Activated CD4-positive, CD25-positive, alpha-beta regulatory T cell treated with anti-CD3 and anti-CD28 coated beads, Interleukin-2, amount 50 U/mL, for 72 hours (primary cell): ENCODE data around the gene RAP1B.
A peak's percentile ranks its signal among the peaks of the same experiment; 100 is the strongest.
"Not testable (repeated sequence)": the region's sequence is repeated elsewhere in the genome, so short reads cannot be mapped to it uniquely, and the experiment has no call there.

Experiments
- DNase-seq: peaks from one replicate; pipeline ENCODE4 v3.0.0; 2021

Gene RAP1B

DNA sequence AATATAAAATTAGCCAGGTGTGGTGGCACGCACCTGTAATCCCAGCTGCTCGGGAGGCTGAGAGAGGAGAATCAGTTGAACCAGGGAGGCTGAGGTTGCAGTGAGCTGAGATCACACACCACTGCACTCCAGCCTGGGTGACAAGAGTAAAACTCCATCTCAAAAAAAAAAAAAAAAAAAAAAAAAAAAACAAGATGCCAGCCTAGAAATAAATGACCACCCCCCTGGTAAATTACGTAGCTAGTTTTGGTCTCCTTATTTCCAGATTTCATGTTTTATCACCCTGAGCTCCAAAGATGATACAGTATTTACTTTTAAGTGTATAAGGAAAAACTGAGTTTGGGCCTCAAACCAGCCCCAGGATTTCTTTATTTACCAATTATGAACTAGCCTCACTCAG lies 26.7 kb downstream of the RAP1B start:
- not testable (repeated sequence) for DNase-seq

- DNase-seq: no peak
Observed at GRCh38 chr12:68638171-68638570, 27.5 kb downstream of the RAP1B start.

- DNase-seq: no peak
Observed at GRCh38 chr12:68638721-68639395, 28.2 kb downstream of the RAP1B start.

- no peak for DNase-seq
Observed at GRCh38 chr12:68639396-68639767, 28.7 kb downstream of the RAP1B start.

DNA sequence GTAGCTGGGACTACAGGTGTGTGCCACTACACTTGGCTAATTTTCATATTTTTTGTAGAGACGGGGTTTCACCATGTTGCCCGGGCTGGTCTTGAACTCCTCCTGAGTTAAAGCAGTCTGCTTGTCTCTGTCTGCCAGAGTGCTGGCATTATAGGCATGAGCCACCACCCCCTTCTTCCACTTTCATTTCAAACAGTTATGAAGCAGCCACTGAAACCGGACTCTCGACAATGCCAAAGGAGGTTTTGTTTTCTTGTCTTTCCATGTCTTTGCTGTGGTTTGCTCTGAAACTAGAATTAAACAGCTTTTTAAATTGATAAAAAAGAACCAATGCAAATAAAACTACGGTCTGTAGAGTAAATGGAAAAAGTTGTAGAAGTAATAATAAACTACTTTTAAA lies 30.4 kb downstream of the RAP1B start:
- no peak for DNase-seq

DNA sequence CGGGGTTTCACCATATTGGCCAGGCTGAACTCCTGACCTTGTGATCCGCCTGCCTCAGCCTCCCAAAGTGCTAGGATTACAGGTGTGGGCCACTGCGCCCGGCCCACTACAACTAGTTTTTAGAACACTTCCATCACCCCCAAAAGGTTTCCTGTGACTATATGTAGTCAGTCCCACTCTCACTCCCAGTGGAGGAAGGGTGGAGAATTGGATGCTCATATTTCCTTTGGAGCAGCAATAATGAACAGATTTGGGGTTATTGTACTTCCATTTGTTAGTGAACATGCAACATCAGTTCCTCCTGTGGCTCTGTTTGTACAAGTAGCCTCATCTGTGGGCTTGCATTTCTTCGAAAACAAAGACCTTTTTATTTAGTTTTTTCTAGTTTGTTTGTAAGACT lies 35.8 kb downstream of the RAP1B start:
- DNase-seq: no peak

GRCh38 chr12:68647507-68647906 lies 36.8 kb downstream of the RAP1B start:
- no peak for DNase-seq

GRCh38 chr12:68648179-68648578 lies 37.5 kb downstream of the RAP1B start:
- DNase-seq: no peak

GRCh38 chr12:68665016-68665569 lies 54.4 kb downstream of the RAP1B start:
- no peak for DNase-seq

GRCh38 chr12:68667291-68667690 lies 56.6 kb downstream of the RAP1B start:
- no peak for DNase-seq

GRCh38 chr12:68667896-68668295 lies 57.2 kb downstream of the RAP1B start:
- no peak for DNase-seq

DNA sequence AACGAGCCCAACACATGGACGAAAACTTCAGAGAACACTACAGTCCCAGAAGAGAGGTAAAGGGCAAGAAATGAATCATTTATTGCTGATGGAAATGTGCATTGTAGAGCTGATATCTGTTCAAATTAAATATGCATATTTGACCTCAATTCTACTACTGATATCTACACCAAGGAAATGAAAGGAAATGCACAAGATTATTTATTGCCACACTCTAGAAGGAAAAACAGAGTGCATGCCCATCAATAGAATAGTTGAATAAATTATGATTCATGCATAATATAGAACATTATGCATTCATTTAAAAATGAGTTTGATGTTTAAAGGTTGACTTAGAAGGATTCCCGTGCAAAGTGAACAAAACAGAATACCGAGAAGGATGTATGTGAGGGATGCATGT lies 60.5 kb downstream of the RAP1B start:
- DNase-seq: no peak

DNA sequence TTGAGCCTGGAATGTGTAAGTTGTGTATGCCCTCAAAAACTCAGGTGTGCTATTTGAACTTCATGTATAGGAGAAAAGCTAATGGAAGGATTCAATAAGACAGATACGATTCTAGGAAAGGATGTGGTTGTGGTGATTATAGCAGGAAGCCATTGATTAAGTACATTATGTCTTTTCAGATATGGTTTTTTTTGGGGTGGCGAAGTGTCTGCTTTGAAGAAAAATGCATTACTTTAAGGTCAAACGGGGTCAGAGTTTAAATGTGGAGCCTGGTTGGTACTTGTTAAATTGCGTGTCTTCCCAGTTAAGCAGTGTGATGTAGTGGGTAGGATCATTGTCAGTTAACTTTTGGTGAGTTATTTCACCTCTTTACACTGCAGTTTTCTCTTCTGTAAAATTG lies 63.1 kb downstream of the RAP1B start:
- no peak for DNase-seq

DNA sequence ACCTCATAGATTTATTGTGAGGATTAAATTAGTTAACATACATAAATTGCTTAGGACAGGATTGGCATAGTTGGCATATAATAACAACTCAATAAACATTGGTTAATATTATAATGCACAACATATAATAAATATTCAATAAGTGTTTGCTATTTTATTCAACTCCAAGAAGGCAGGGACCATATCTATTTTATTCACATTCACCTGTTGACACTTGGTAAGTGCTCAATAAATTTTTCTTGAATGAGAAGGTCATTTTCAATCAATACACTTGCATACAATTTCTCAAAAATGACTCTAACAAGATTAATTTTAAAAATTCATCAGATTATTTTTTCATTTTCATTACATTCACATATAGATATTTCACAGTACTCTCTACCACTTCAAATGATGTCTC lies 63.7 kb downstream of the RAP1B start:
- DNase-seq: no peak

DNA sequence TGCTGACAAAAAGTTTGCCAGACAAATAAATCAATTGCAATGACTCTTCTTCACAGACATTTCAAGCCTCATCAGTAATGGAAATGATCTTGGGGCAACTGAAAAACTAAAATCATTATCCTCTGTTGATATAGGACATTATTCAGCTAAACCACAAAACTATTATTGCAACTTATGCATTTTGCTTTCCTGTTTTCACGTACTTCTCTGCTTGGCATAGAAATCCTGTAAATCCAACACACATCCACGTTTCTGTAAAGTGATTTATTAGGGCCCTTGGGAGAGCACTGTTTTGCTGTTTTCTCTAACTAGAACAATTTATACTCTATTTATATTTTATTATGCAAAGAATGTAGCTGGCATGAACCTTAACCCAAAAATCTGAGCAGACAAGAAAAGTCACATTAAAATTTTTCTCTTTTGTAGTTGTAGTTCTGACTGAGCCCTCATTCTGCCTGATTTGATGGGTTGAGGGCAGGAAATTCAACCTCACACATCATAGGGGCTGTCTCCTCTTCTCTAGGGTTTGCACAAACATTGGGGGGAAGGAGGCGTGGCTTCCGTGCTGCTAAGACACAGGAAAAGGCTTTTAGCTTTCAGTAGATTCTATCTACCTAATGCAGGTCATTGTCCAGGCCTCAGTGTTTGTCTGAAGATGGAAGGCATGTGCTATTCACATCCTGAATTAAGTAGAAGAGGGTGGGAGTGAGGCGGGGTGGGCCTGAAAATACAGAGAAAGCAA lies 64.6 kb downstream of the RAP1B start:
- peak; percentile 44 for DNase-seq

DNA sequence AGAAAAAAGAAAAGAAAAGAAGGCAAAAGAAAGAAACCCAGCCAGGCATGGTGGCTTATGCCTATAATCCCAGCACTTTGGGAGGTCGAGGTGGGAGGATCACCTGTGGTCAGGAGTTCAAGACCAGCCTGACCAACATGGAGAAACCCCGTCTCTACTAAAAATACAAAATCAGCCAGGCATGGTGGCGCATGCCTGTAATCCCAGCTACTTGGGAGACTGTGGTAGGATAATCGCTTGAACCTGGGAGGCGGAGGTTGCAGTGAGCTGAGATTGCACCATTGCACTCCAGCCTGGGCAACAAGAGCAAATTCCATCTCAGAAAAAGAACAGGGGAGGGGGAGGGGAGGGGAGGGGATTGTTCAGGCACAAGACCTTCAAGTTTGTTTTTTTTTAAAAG lies 66.2 kb downstream of the RAP1B start:
- not testable (repeated sequence) for DNase-seq

DNA sequence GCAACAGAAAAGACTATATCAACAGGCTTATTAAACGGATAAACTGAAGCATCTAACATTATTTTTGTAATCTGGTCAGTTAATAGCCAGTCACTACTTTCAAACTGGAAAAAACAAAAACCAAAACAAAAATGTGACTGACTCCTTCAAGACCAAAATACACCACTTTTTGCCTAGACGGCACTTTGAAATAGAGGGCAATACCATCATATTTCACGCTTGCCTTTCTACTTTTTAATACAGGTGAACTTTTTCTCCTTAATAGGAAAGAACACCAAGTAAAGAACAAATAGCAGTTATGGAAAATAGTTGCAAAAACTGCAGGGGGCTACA lies 75.5 kb downstream of the RAP1B start:
- no peak for DNase-seq

GRCh38 chr12:68686595-68687521 lies 76.2 kb downstream of the RAP1B start, which contains the start of gene NUP107:
Gene NUP107, plus strand, starts transcription at chr12:68686978. Its CDS starts 88 bp downstream, at chr12:68687066.
- peak; percentile 96 for DNase-seq

DNA sequence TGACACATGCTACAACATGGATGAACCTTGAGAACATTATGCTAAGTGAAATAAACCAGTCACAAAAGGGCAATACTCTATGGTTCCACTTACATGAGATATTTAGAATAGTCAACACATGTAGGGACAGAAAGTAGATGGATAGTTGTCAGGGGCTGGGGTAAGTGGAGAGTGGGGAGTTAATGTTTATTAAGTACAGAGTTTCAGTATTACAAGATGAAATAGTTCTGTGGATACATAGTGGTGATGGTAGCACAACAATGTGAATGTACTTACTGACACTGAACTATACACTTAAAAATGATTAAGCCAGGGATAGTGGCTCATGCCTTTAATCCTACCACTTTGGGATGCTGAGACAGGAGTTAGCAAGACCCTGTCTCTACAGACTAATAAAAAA lies 84.8 kb downstream of the RAP1B start:
- DNase-seq: no peak

- DNase-seq: no peak
Observed at GRCh38 chr12:68699486-68699885, 88.8 kb downstream of the RAP1B start.
